Measurements from ENCODE around the gene TTLL12.

The TTLL12 gene

GRCh38 chr22:43207849-43208702 is 21.1 kb upstream of the TTLL12 start:
- H2AFZ ChIP-seq (ENCODE audit: low read depth, low read length) = no peak overlapping the region
- TF ChIP-seq CTCF (IDR thresholded peaks at IDR 0.05; ENCODE audit: low read depth, low read length) = no peak
- no peak for TF ChIP-seq EZH2phosphoT487 (IDR thresholded peaks at IDR 0.05; ENCODE audit: low read depth)
- H4K20me1 ChIP-seq (ENCODE audit: insufficient read depth, low read length) = no peaks in the 10 kb centered on the region
- no peaks in the 10 kb centered on the region for H3K4me1 ChIP-seq (ENCODE audit: low read length)
- H3K4me3 ChIP-seq (ENCODE audit: low read length) = no peak overlapping the region
- no peaks in the 10 kb centered on the region for H3K9me3 ChIP-seq (ENCODE audit: insufficient read depth, low read length)
- no peaks in the 10 kb centered on the region for H3K79me2 ChIP-seq (ENCODE audit: low read length)
- H3K9ac ChIP-seq (ENCODE audit: low read length) = no peak overlapping the region
- no peak overlapping the region for H3K4me2 ChIP-seq (ENCODE audit: low read length)
- no peak overlapping the region for H3K27ac ChIP-seq (ENCODE audit: low read length)
- H3K36me3 ChIP-seq (replicated peaks; ENCODE audit: low read depth, low read length) = no peaks in the 10 kb centered on the region
- peaks cover under 1% of the 10 kb centered on the region for H3K27me3 ChIP-seq (ENCODE audit: low read depth, low read length)

- H3K4me1 ChIP-seq (ENCODE audit: low read length) = no peaks in the 10 kb centered on the region
- H3K36me3 ChIP-seq (replicated peaks; ENCODE audit: low read depth, low read length) = no peaks in the 10 kb centered on the region
- no peaks in the 10 kb centered on the region for H4K20me1 ChIP-seq (ENCODE audit: insufficient read depth, low read length)
- H2AFZ ChIP-seq (ENCODE audit: low read depth, low read length) = no peak overlapping the region
- H3K79me2 ChIP-seq (ENCODE audit: low read length) = no peaks in the 10 kb centered on the region
- H3K27me3 ChIP-seq (ENCODE audit: low read depth, low read length) = no peaks in the 10 kb centered on the region; the same call in 1 of the 2 replicates
- no peak overlapping the region for H3K4me3 ChIP-seq (ENCODE audit: low read length)
- no peak overlapping the region for H3K27ac ChIP-seq (ENCODE audit: low read length)
- H3K9ac ChIP-seq (ENCODE audit: low read length) = no peak overlapping the region
- TF ChIP-seq CTCF (IDR thresholded peaks at IDR 0.05; ENCODE audit: low read depth, low read length) (no peak), EZH2phosphoT487 (IDR thresholded peaks at IDR 0.05; ENCODE audit: low read depth) (no peak)
- H3K4me2 ChIP-seq (ENCODE audit: low read length) = no peak overlapping the region
- no peaks in the 10 kb centered on the region for H3K9me3 ChIP-seq (ENCODE audit: insufficient read depth, low read length)
Observed at GRCh38 chr22:43207386-43207785, 20.5 kb upstream of the TTLL12 start.

GRCh38 chr22:43206509-43207161 is 19.7 kb upstream of the TTLL12 start:
- Histone ChIP-seq H4K20me1 (ENCODE audit: insufficient read depth, low read length) (no peaks in the 10 kb centered on the region), H3K9ac (ENCODE audit: low read length) (no peak overlapping the region), H3K79me2 (ENCODE audit: low read length) (no peaks in the 10 kb centered on the region), H2AFZ (ENCODE audit: low read depth, low read length) (no peak overlapping the region), H3K4me2 (ENCODE audit: low read length) (no peak overlapping the region), H3K36me3 (replicated peaks; ENCODE audit: low read depth, low read length) (no peaks in the 10 kb centered on the region), H3K4me3 (ENCODE audit: low read length) (no peak overlapping the region), H3K27ac (ENCODE audit: low read length) (no peak overlapping the region), H3K4me1 (ENCODE audit: low read length) (no peaks in the 10 kb centered on the region), H3K9me3 (ENCODE audit: insufficient read depth, low read length) (no peaks in the 10 kb centered on the region), H3K27me3 (ENCODE audit: low read depth, low read length) (no peaks in the 10 kb centered on the region; the same call in 1 of the 2 replicates)
- TF ChIP-seq CTCF (IDR thresholded peaks at IDR 0.05; ENCODE audit: low read depth, low read length) (no peak), EZH2phosphoT487 (IDR thresholded peaks at IDR 0.05; ENCODE audit: low read depth) (no peak)

GRCh38 chr22:43205748-43206508 is 19.0 kb upstream of the TTLL12 start:
- Histone ChIP-seq H3K9me3 (ENCODE audit: insufficient read depth, low read length) (no peaks in the 10 kb centered on the region), H3K4me3 (ENCODE audit: low read length) (no peak overlapping the region), H4K20me1 (ENCODE audit: insufficient read depth, low read length) (no peaks in the 10 kb centered on the region), H3K79me2 (ENCODE audit: low read length) (no peaks in the 10 kb centered on the region), H3K27me3 (ENCODE audit: low read depth, low read length) (no peaks in the 10 kb centered on the region; the same call in 1 of the 2 replicates), H3K27ac (ENCODE audit: low read length) (no peak overlapping the region), H3K4me2 (ENCODE audit: low read length) (no peak overlapping the region), H2AFZ (ENCODE audit: low read depth, low read length) (no peak overlapping the region), H3K36me3 (replicated peaks; ENCODE audit: low read depth, low read length) (no peaks in the 10 kb centered on the region), H3K4me1 (ENCODE audit: low read length) (no peaks in the 10 kb centered on the region), H3K9ac (ENCODE audit: low read length) (no peak overlapping the region)
- TF ChIP-seq EZH2phosphoT487 (IDR thresholded peaks at IDR 0.05; ENCODE audit: low read depth) = no peak
